Subcutaneous abdominal adipose tissue (tissue), 5 donors: Measurements from ENCODE around the gene HSD17B10.
"Not testable (repeated sequence)": the region's sequence is repeated elsewhere in the genome, so short reads cannot be mapped to it uniquely, and the experiment has no call there.

ENCODE experiments used
- H3K27ac ChIP-seq: one replicate; pipeline ENCODE4 v1.7.0; 2013; ENCODE audit warnings: low read depth, mild to moderate bottlenecking, inconsistent platforms, low read length, moderate library complexity
- H3K27me3 ChIP-seq, 5 donors: one replicate each; pipeline ENCODE4 v1.7.0; 2013; ENCODE audit warnings: low read length in 5 of 5, inconsistent platforms in 1 of 5; ENCODE audit not compliant: control insufficient read depth in 5 of 5, insufficient read depth in 4 of 5
- H3K36me3 ChIP-seq, 5 donors: one replicate each; pipeline ENCODE4 v1.7.0; 2013; ENCODE audit warnings: low read length in 5 of 5; ENCODE audit not compliant: control insufficient read depth in 5 of 5, insufficient read depth in 5 of 5
- H3K4me1 ChIP-seq, 5 donors: one replicate each; pipeline ENCODE4 v1.7.0; 2013; ENCODE audit warnings: low read length in 5 of 5, mild to moderate bottlenecking in 3 of 5, moderate library complexity in 1 of 5; ENCODE audit not compliant: control insufficient read depth in 5 of 5, insufficient read depth in 5 of 5
- H3K4me3 ChIP-seq, 5 donors: one replicate each; pipeline ENCODE4 v1.7.0; 2013; ENCODE audit warnings: low read length in 5 of 5, low read depth in 1 of 5
- H3K9ac ChIP-seq, 5 donors: one replicate each; pipeline ENCODE4 v1.7.0; 2013; ENCODE audit warnings: low read length in 5 of 5, mild to moderate bottlenecking in 4 of 5, moderate library complexity in 3 of 5
- H3K9me3 ChIP-seq, 5 donors: one replicate each; pipeline ENCODE4 v1.7.0; 2013; ENCODE audit warnings: low read length in 5 of 5; ENCODE audit not compliant: control insufficient read depth in 5 of 5
- donor health status: healthy.
- donor health status: healthy.
- donor health status: healthy.
- donor health status: healthy.
- donor health status: healthy.

The HSD17B10 gene

GRCh38 chrX:53433651-53434639 lies at the start of gene HSD17B10:
Gene HSD17B10 (minus strand): TSS chrX:53434370. CDS start chrX:53434345, 25 bp downstream.
- Histone ChIP-seq H3K9me3 (no peaks in the 10 kb centered on the region), H3K27ac (no peak within 1 kb of the TSS), H3K27me3 (peaks cover 0 to 35% (median 20%) of the 10 kb centered on the region in 5 donors), H3K4me1 (peaks cover 0 to 16% (median 12%) of the 10 kb centered on the region in 5 donors), H3K9ac (peak within 1 kb of the TSS in 4 of 5 donors; percentile 7 to 76 (median 58)), H3K36me3 (peaks cover 0 to 34% (median 21%) of the 10 kb centered on the region in 5 donors), H3K4me3 (peak within 1 kb of the TSS; percentile 78 to 82 (median 81))

- Histone ChIP-seq H3K9ac (no peak overlapping the region), H3K4me1 (peaks cover 0 to 2% (median 0%) of the 10 kb centered on the region in 5 donors), H3K4me3 (no peak overlapping the region), H3K9me3 (peaks cover 0 to 8% (median 0%) of the 10 kb centered on the region in 5 donors), H3K27ac (no peak overlapping the region), H3K27me3 (peaks cover 6 to 23% (median 10%) of the 10 kb centered on the region in 5 donors), H3K36me3 (no peaks in the 10 kb centered on the region)
Measured at GRCh38 chrX:53483416-53483815, 49.2 kb upstream of the HSD17B10 start.

GRCh38 chrX:53481816-53482465 lies 47.8 kb upstream of the HSD17B10 start:
- Histone ChIP-seq H3K9me3 (peaks cover 0 to 8% (median 0%) of the 10 kb centered on the region in 5 donors), H3K27ac (no peak overlapping the region), H3K4me3 (no peak overlapping the region), H3K9ac (no peak overlapping the region), H3K36me3 (no peaks in the 10 kb centered on the region), H3K27me3 (peaks cover 0 to 24% (median 10%) of the 10 kb centered on the region in 5 donors), H3K4me1 (peaks cover 0 to 2% (median 0%) of the 10 kb centered on the region in 5 donors)

- Histone ChIP-seq H3K36me3 (no peaks in the 10 kb centered on the region), H3K9ac (no peak overlapping the region), H3K4me3 (no peak overlapping the region), H3K4me1 (peaks cover 0 to 2% (median 0%) of the 10 kb centered on the region in 5 donors), H3K27me3 (peaks cover 0 to 24% (median 10%) of the 10 kb centered on the region in 5 donors), H3K9me3 (peaks cover 0 to 8% (median 0%) of the 10 kb centered on the region in 5 donors), H3K27ac (no peak overlapping the region)
Measured at GRCh38 chrX:53481093-53481492, 46.9 kb upstream of the HSD17B10 start.

GRCh38 chrX:53479301-53479700 lies 45.1 kb upstream of the HSD17B10 start:
- no peak overlapping the region for H3K9ac ChIP-seq
- peaks cover 0 to 2% (median 0%) of the 10 kb centered on the region in 5 donors for H3K4me1 ChIP-seq
- peaks cover 0 to 8% (median 0%) of the 10 kb centered on the region in 5 donors for H3K9me3 ChIP-seq
- H3K27ac ChIP-seq: no peak overlapping the region
- H3K36me3 ChIP-seq: no peaks in the 10 kb centered on the region
- H3K4me3 ChIP-seq: no peak overlapping the region
- peaks cover 0 to 24% (median 10%) of the 10 kb centered on the region in 5 donors for H3K27me3 ChIP-seq

GRCh38 chrX:53476371-53476770 lies 42.2 kb upstream of the HSD17B10 start:
- H3K4me1 ChIP-seq: no peaks in the 10 kb centered on the region
- H3K27ac ChIP-seq: no peak overlapping the region
- peaks cover 3 to 37% (median 22%) of the 10 kb centered on the region in 5 donors for H3K27me3 ChIP-seq
- no peak overlapping the region for H3K9ac ChIP-seq
- H3K9me3 ChIP-seq: no peaks in the 10 kb centered on the region
- H3K36me3 ChIP-seq: no peaks in the 10 kb centered on the region
- H3K4me3 ChIP-seq: no peak overlapping the region

GRCh38 chrX:53474707-53475106 lies 40.5 kb upstream of the HSD17B10 start:
- no peak overlapping the region for H3K9ac ChIP-seq
- no peaks in the 10 kb centered on the region for H3K4me1 ChIP-seq
- no peak overlapping the region for H3K4me3 ChIP-seq
- no peaks in the 10 kb centered on the region for H3K36me3 ChIP-seq
- peaks cover 3 to 32% (median 22%) of the 10 kb centered on the region in 5 donors for H3K27me3 ChIP-seq
- H3K9me3 ChIP-seq: no peaks in the 10 kb centered on the region
- no peak overlapping the region for H3K27ac ChIP-seq

- no peaks in the 10 kb centered on the region for H3K9me3 ChIP-seq
- peaks cover 3 to 28% (median 18%) of the 10 kb centered on the region in 5 donors for H3K27me3 ChIP-seq
- no peak overlapping the region for H3K9ac ChIP-seq
- no peaks in the 10 kb centered on the region for H3K4me1 ChIP-seq
- no peak overlapping the region for H3K27ac ChIP-seq
- no peaks in the 10 kb centered on the region for H3K36me3 ChIP-seq
- no peak overlapping the region for H3K4me3 ChIP-seq
Measured at GRCh38 chrX:53471346-53471745, 37.2 kb upstream of the HSD17B10 start.

- H3K36me3 ChIP-seq, H3K4me3 ChIP-seq, H3K4me1 ChIP-seq, H3K9me3 ChIP-seq, H3K27ac ChIP-seq, H3K9ac ChIP-seq: not testable (repeated sequence)
- H3K27me3 ChIP-seq: peaks cover 3 to 30% (median 15%) of the 10 kb centered on the region in 5 donors
Measured at GRCh38 chrX:53468659-53469058, 34.5 kb upstream of the HSD17B10 start.

GRCh38 chrX:53458082-53458481 lies 23.9 kb upstream of the HSD17B10 start:
- no peaks in the 10 kb centered on the region for H3K4me1 ChIP-seq
- H3K36me3 ChIP-seq: no peaks in the 10 kb centered on the region
- no peak overlapping the region for H3K27ac ChIP-seq
- H3K9ac ChIP-seq: no peak overlapping the region
- H3K27me3 ChIP-seq: peaks cover 0 to 9% (median 4%) of the 10 kb centered on the region in 5 donors
- no peak overlapping the region for H3K4me3 ChIP-seq
- no peaks in the 10 kb centered on the region for H3K9me3 ChIP-seq
